Immature natural killer cell (primary cell): ENCODE results near the gene TTC34. TPM values are rescaled to one million over a fixed set of nuclear protein-coding genes. Genes with fewer than 3 reads are reported as not detected.

Experiments used
- DNase-seq, 3 donors: peaks; one replicate each; pipeline ENCODE4 v3.0.0; 2022; ENCODE audit warnings: mixed read lengths in 1 of 3
- H3K27ac Mint-ChIP-seq, 6 donors: one replicate each; pipeline ENCODE4 v1.8.0; 2020; ENCODE audit warnings: mixed read lengths in 6 of 6, mild to moderate bottlenecking in 5 of 6, inconsistent platforms in 4 of 6, moderate library complexity in 3 of 6
- H3K27me3 Mint-ChIP-seq, 3 donors: one replicate each; pipeline ENCODE4 v1.8.0; 2020 to 2021; ENCODE audit warnings: low read depth in 3 of 3, mild to moderate bottlenecking in 3 of 3, mixed read lengths in 3 of 3, moderate library complexity in 3 of 3, inconsistent platforms in 1 of 3
- H3K36me3 Mint-ChIP-seq, 3 donors: one replicate each; pipeline ENCODE4 v1.8.0; 2020; ENCODE audit warnings: mixed read lengths in 3 of 3, inconsistent platforms in 2 of 3, mild to moderate bottlenecking in 2 of 3
- H3K4me1 Mint-ChIP-seq, 2 donors: one replicate each; pipeline ENCODE4 v1.8.0; 2020; ENCODE audit warnings: inconsistent platforms in 2 of 2, mild to moderate bottlenecking in 2 of 2, mixed read lengths in 2 of 2, moderate library complexity in 1 of 2
- H3K4me3 Mint-ChIP-seq, 5 donors: one replicate each; pipeline ENCODE4 v1.8.0; 2020; ENCODE audit warnings: mild to moderate bottlenecking in 5 of 5, mixed read lengths in 5 of 5, inconsistent platforms in 3 of 5, moderate library complexity in 3 of 5
- H3K9me3 Mint-ChIP-seq, 6 donors: one replicate each; pipeline ENCODE4 v1.8.0; 2020; ENCODE audit warnings: mild to moderate bottlenecking in 6 of 6, mixed read lengths in 6 of 6, inconsistent platforms in 4 of 6, moderate library complexity in 3 of 6
- polyA plus RNA-seq, 3 donors: library from polyadenylated mRNA; unstranded; fragments of 300-500 nt; fragmentation: Illumina TruSeq; gene quantifications; one replicate each; pipeline ENCODE4 v1.2.3, GENCODE V29; 2021

TTC34 gene
- polyA plus RNA-seq, 3 donors from 2014 or later: 0.07 TPM; not detected in 2

- Mint-ChIP-seq H3K36me3 (no peaks in the 10 kb centered on the region), H3K27me3 (peaks cover 2 to 5% (median 4%) of the 10 kb centered on the region in 3 donors), H3K9me3 (no peaks in the 10 kb centered on the region), H3K27ac (peak within 1 kb of the TSS; percentile 91 to 98 (median 94)), H3K4me3 (peak within 1 kb of the TSS; percentile 89 to 94 (median 91)), H3K4me1 (peaks cover 15 to 18% of the 10 kb centered on the region in 2 donors)
- peak; percentile 94 to 96 (median 96) for DNase-seq
These were observed 215.1 kb downstream of the TTC34 start, which contains the start of gene PRXL2B for GRCh38 chr1:2586154-2587070. TSS of gene PRXL2B (plus strand) at chr1:2586777. CDS start at chr1:2586886, 109 bp downstream.

Other genes starting within 250 kb of the TTC34 start
- gene TNFRSF14, start 245.3 kb downstream of the TTC34 start, polyA plus RNA-seq: 10 to 100 TPM; 62.5 to 75.1 (median 63.8) TPM
- gene PRXL2B, start 214.9 kb downstream of the TTC34 start, polyA plus RNA-seq: 10 to 100 TPM; 10.0 to 17.1 (median 13.6) TPM
- 1 to 10 TPM in 2 of 3 donors, under 1 TPM in 1; 0.93 to 5.1 (median 2.3) TPM for gene MMEL1, start 168.7 kb downstream of the TTC34 start, polyA plus RNA-seq
- not detected for gene ACTRT2, start 219.8 kb upstream of the TTC34 start, polyA plus RNA-seq